Measurements from ENCODE around the gene ATP1A4. TPM values are rescaled to one million over a fixed set of nuclear protein-coding genes. Genes with fewer than 3 reads are reported as not detected.

The ATP1A4 gene
- total and polyA plus RNA-seq, 12 donors: 0.17 to 0.96 (median 0.46) TPM; not detected in 9

- Histone ChIP-seq H3K4me3 (no peak overlapping the region), H3K4me1 (replicated peaks in 1 of 2) (peaks cover 19 to 56% of the 10 kb centered on the region in 2 donors), H3K9me3 (replicated peaks in 1 of 3) (no peaks in the 10 kb centered on the region), H3K27me3 (no peaks in the 10 kb centered on the region), H3K27ac (peak overlapping the region in 3 of 5 donors; percentile 16 to 96 (median 94)), H3K36me3 (replicated peaks in 1 of 2) (peaks cover 0 to 14% of the 10 kb centered on the region in 2 donors)
- DNase-seq: no peak
- TF ChIP-seq CTCF (IDR thresholded peaks at IDR 0.05) (no peak), POLR2A (IDR thresholded peaks at IDR 0.05) (no peak)
- intact Hi-C loops (cut with DNase I): loop anchor here in 1 of 2 donors (5.0 kb wide), 1 partner anchor 50 kb away; no protein-coding TSS in a partner anchor
- WGBS, 4 donors: 86 to 95% (median 91%) methylated on average over 4 of the region's 4 CpGs
Observed at GRCh38 chr1:160207118-160207650, 55.8 kb downstream of the ATP1A4 start.

- Histone ChIP-seq H3K27me3 (no peaks in the 10 kb centered on the region), H3K4me1 (replicated peaks in 1 of 2) (peaks cover 19 to 56% of the 10 kb centered on the region in 2 donors), H3K4me3 (no peak overlapping the region), H3K36me3 (replicated peaks in 1 of 2) (peaks cover 0 to 22% of the 10 kb centered on the region in 2 donors), H3K9me3 (replicated peaks in 1 of 3) (no peaks in the 10 kb centered on the region), H3K27ac (peak overlapping the region in 4 of 5 donors; percentile 16 to 94 (median 46))
- intact Hi-C loops (cut with DNase I): loop anchor here in 1 of 2 donors (5.0 kb wide), 1 partner anchor 49 kb away; no protein-coding TSS in a partner anchor
- WGBS, 4 donors: 62 to 70% (median 66%) methylated on average over 9 of the region's 9 CpGs
- peak in 1 of 7 donors; percentile 61 for DNase-seq
- no peak for TF ChIP-seq CTCF (IDR thresholded peaks at IDR 0.05)
- TF ChIP-seq POLR2A (IDR thresholded peaks at IDR 0.05): no peak
Observed at GRCh38 chr1:160207771-160208556, 56.6 kb downstream of the ATP1A4 start.

- H3K36me3 ChIP-seq (replicated peaks in 1 of 2): peaks cover 0 to 29% of the 10 kb centered on the region in 2 donors
- H3K4me3 ChIP-seq: no peak overlapping the region
- H3K27ac ChIP-seq: peak overlapping the region in 3 of 5 donors; percentile 31 to 94 (median 60)
Observed at GRCh38 chr1:160208557-160209320, 57.3 kb downstream of the ATP1A4 start.

More at GRCh38 chr1:160208557-160209320, 57.3 kb downstream of the ATP1A4 start:
- whole genome bisulfite sequencing, 4 donors: 56 to 65% (median 61%) methylated on average over 6 of the region's 6 CpGs
- DNase-seq: peak in 1 of 7 donors; percentile 50
- TF ChIP-seq CTCF (IDR thresholded peaks at IDR 0.05) (no peak), POLR2A (IDR thresholded peaks at IDR 0.05) (no peak)
- no peaks in the 10 kb centered on the region for H3K9me3 ChIP-seq (replicated peaks in 1 of 3)
- intact Hi-C loops (cut with DNase I): loop anchor here in 1 of 2 donors (5.0 kb wide), 1 partner anchor 49 kb away; no protein-coding TSS in a partner anchor
- H3K27me3 ChIP-seq: no peaks in the 10 kb centered on the region
- H3K4me1 ChIP-seq (replicated peaks in 1 of 2): peaks cover 19 to 56% of the 10 kb centered on the region in 2 donors
